HuH-7 (cell line): ENCODE data around the gene OSBPL10.

ENCODE experiments used
- DNase-seq: peaks from one replicate; pipeline ENCODE4 v3.0.0; 2011; ENCODE audit warnings: low spot score

Gene OSBPL10

DNA sequence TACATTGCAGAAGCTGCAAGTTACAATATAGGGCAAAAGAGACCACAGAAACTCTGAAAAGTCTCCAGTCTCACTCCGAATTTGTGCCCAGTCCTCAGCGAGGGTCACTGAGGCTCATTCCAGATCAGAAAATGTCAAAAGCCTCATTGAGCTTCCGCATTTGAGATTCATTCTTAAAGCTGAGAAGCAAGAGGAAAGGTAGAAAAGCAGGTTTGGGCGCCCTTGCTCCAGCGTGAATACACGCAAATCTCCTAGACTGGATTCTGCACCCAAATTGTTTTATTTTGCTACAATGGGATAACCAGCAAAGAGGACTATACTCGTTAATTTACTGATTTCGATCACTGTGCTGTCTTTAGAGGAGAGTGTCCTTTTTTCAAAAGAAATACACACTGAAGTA lies 236.1 kb downstream of the OSBPL10 start:
- no peak for DNase-seq

DNA sequence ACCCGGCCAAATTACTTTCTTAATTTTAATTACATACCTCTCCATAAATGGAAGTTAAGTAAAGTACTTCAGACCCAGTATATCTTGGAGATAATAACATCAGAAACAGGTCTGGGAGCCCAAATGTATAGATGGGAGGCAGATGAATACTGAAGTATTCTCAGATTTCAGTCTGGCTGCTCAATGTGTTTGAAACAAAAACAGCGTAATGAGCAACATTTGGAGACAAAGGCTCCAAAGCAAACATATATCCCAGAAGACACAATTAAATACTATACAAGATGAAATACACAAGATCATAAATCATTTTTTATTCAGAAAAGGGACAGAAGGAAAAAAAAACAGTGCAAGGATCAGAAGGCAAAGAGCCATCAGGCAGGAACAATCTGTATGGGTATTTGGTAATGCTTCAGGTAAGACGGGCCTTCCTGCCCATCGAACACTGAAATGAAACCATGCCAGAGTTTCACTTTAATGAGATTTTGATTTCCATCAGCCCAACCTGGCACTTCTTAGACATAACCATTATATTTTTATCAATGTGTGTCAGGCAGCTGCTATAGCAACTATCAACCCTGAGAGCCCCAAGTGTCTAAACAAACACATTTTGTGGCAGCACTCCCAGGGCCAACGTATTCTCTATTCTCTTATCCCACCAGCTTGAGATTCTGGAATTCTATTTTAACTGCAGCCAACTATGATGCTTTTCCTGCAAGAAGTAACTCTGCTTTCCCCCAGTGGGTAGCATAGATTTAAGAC lies 237.6 kb downstream of the OSBPL10 start:
- no peak for DNase-seq

DNA sequence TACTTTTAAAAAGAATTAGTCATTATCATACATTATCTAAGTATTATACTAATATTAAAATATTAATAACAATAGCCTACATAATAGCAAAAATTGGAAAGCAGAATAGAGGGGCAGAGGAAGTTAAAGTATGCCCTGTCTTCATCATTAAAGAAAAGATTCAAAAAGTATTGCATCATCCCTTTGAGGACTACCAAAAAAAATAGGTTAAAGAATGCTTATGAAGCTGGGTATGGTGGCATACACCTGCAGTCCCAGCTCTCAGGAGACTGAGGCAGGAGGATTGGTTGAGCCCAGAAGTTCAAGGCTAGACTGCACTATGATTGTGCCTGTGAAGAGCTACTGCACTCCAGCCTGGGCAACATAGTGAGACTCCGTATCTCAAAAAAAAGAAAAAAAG lies 240.7 kb downstream of the OSBPL10 start:
- no peak for DNase-seq

DNA sequence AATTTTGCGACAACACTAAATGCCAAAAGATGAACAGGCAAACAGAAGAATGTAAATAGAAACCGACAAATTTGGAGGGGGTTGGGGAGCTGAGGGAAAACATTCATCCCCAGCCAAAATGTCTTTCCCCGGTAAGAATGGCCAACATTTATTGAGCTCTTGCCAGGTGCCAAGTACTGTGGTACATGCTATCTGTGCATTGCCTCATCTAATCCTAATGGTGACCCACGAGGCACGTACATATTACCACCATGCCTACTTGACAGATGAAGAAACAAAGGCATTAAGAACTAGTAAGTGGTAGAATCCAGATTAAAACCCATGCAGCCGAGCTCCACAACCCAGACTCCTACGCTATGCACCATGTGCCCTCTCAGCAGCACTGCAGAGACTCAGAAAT lies 242.7 kb downstream of the OSBPL10 start:
- DNase-seq = no peak

DNA sequence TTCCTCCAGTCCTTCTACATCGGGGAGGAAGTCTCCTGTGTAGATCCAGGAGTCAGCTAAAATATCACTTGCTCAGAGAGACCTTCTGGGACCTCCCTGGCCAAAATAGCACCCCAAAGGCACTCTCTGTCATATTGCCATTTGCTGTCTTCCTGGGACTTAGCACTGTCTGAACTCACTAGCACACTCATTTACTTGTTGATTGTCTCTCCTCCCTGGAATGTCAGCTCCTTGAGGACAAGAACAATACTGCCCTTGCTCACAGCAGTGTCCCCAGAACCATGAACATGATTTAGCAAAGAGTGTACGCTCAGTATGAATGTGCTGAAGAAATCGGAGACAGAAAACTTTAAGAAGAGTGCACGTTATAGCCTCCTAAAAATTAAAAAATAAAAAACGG lies 245.4 kb downstream of the OSBPL10 start:
- no peak for DNase-seq

DNA sequence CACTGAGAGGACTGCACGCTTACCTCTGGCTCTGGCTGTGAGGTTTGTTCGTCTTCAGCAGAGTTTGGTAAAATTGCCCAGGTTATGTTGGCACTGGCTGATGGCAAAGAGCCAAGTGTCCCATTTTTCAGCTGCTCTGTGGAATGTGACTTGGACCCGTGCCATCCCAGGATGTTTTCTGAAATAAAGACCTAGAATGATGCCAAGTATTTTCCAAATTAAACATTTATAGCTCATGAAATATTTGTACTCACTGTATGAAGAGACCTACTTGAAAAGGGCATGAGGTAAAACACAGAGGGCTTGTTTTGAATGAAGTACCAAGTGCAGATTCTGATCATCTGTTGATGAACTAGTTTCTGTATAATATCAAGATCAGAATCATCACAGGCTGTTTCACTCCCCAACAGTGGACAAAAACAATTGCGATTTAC lies 247.8 kb downstream of the OSBPL10 start:
- DNase-seq = no peak

DNA sequence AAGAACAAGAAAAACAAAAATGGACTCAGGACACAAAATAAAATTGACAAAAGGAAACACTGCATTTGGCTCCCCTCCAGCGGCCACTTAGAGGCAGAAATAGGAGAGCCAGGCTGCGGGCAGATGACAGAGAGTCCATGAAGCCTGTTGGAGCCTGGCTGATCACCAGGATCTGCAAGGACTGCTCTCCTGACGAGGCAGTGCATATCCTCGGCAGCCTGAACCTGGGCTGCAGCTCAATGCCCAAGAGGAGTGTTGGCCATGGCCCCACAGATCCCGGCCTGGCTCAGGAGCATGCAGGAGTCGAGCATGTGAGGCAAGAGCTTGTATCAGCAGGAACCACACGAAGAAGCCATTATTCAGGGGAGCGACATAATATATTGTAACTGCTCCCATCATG lies 248.5 kb downstream of the OSBPL10 start:
- DNase-seq = no peak

DNA sequence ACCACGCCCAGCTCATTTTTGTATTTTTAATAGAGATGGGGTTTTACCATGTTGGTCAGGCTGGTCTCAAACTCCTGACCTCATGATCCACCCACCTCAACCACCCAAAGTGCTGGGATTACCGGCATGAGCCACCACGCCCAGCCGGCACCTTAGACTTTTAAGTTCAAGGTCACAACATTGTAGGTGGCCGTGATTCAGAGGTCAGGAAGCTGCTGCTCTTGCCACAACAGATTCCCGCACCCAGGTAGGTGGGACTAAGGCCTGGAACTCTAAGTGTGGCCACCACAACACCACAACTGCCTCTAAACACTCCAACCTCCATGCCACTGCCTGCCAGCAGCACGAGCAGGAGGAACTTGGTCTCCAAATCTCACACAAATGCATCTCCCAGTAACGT lies 251.5 kb downstream of the OSBPL10 start:
- DNase-seq = no peak

DNA sequence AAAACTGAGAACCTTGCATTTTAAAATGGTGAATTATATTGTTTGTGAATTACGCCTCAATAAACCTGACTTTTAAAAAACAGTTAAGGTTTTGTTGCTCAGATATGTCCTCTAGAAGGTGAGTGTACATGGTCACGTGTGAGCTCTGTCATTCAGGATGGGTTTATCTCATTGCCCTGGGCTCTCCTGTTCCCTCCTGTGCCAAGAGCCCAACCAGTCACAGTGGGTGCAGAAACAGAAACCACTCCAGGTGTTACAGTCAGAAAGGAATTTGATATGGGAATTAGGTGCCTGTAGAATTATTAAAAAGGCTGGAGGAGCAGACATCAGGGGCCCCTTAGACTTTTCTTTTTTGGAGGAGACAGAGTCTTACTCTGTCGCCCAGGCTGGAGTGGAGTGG lies 252.0 kb downstream of the OSBPL10 start:
- no peak for DNase-seq

DNA sequence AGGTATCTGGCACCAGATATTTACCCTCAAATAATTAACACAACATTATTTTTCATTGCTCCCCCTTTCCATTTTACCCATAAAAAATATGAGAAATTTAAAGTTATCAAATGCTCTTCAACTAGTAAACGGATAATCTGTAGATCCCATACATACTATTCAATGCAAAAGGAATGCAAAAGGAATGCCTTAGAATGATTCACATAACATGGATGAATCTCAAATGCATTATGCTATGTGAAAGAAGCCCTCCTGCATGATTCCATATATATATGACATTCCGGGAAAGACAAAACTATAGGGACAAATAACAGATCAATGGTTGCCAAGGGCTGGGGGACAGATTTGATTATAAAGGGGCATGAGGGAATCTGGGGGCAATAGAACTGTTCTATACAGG lies 252.7 kb downstream of the OSBPL10 start:
- no peak for DNase-seq

DNA sequence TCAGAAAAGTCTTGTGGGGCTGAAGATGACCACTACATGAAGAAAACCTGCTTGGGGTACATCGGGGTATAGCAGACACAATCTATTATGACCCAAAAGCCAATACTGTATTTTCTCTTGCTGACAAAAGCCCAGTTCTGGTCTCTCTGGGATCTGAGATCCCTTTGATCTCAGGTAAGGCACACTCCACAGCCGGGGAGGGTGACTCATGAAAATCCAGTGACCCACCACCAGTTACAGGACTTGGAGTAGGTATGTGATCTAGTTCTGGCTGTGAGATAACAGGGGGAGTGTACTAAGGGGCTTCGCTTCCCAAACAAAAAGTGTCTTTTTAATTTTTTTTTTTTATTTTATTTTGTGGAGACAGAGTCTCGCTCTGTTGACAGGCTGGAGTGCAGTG lies 255.1 kb downstream of the OSBPL10 start:
- DNase-seq = no peak

DNA sequence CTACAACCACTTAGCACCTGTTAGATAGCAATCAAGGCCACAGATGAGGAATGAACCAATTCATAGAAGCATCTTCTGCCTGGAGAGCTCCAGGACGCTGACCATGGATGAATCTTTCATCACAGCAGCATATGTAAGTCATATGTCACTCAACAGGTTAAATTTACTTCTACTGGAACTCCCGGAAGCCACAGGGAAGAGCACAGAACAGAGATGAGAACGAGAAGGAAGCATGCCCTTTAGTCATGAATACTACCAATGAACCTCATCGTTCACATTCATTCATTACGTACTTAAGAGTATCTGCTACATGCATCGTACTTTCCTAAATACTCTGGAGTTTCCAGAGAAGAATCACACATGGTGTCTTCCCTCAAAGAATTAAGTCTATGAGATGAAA lies 255.5 kb downstream of the OSBPL10 start:
- no peak for DNase-seq

DNA sequence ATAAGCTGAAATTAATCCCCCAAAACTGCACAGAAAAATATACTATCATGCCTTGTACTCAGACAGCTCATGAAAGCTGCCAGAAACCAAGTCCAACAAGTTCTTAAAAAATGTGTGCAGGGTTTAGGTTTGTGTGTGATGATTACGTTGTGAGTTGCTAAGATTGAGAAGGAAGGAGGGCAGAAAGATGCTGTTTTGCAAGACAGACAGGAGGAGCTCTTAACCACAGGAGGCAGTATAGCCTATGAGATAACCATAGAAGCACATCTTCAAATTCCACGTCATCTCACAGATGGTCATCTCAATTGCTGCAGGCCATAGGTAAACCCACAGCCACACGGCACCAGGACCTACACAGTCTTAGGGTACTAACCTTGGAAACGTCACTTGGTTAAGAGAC lies 256.4 kb downstream of the OSBPL10 start:
- DNase-seq = no peak

DNA sequence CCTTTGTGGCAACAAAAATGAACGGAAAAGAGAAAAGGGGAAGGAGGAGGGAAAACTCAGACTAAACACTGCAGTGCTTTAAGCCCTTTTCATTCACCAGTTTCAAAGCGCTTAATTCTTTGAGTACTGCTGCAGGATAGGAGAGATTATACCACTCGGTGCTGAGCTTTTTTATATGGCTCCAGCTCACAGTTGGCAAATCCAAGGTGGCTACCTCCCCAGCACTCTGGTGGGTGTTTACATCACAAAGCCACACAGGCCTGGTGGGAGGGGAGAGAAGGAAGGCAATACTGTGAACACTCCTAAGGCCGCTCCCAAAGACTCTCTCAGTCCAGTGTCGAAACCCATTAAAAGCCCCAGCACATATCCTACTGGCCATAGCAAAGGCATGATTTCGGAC lies 256.9 kb downstream of the OSBPL10 start:
- no peak for DNase-seq

DNA sequence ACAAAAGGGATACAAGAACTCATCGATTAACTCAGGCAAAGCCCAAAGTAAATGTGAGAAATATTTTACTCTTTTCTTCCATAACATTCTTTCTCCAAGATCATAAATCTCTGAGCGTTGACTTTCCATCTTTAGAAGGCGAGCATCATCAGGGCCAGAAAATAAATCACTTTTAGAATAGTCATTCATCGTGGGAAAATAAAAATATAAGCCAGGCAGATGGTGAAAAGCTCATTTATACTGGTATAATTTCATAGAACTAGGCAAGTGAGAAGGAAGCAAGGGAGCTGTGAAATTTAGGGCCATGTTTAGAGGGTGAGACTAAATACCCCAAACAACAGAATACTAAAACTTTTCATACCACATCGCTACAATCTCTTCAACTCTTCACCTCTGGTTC lies 257.4 kb downstream of the OSBPL10 start:
- no peak for DNase-seq

DNA sequence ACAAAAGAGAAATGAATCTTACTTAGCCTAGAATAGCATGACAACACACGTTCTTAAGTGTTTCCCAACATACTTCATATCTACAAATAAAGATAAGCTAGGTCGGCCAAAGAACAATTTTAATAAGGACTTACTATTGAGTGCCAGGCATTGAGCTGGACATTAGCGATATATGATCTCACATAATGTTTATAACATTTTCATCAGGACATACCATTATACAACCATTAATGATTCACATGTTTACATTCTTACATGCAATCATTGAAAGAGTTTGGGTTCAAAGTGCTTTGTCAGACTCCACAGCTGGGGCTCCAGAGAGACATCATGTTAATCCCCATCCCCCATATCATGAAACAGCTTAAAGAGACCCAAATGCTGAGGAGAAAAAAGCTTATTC lies 259.4 kb downstream of the OSBPL10 start:
- DNase-seq = no peak

DNA sequence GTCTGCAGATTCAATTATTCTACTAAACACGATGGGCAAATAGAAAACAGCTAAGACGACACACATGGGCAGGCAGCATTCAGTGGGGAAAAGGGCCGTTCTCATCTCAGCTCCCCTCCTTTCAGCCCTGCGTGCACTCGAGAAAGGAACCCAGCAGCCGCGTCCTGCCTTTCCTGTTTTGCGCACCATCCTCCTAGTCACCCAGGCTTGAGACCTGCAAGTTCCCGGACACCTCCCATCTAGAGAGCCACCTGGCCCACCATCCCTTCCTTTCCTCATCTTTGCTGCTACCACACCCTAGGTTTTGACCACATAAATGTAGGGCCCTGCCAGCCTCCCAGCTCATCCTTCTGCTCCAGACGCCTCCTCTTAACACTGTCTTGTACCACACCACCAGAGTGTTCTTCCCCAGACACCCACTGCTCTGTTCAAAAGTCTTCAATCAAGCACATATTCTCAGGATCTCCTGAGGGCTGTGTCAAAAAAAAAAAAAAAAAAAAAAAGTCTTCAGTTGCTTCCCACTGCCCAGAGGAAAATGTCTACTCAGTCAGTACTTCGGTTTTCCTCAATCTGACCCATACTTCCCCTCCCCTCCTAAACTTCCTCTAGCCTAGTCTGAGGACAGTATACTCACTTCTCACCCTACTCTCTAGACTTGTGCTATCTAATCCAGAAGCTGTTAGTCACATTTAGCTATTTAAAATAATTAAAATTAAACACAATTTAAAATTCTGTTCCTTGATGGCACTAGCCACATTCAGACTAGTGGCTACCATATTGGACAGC lies 266.4 kb downstream of the OSBPL10 start:
- DNase-seq = no peak

DNA sequence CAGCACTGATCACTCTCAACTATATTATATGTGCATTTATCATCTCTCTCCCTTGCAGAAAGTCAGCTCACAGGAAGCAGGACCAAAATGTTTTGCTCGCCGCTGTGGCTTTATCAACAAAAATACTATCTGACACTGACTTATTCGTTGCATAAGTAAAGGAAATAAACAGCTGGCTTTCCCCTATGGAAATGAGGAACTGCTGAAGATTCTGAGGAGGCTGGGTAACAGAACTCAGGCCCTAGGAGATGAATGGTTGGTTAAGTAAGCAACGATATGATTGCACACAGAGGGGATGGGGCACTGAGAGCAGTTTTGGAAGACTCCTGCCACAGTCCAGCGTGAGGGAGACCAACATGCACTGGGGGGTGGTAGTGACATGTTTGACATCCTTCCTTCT lies 267.2 kb downstream of the OSBPL10 start:
- no peak for DNase-seq

DNA sequence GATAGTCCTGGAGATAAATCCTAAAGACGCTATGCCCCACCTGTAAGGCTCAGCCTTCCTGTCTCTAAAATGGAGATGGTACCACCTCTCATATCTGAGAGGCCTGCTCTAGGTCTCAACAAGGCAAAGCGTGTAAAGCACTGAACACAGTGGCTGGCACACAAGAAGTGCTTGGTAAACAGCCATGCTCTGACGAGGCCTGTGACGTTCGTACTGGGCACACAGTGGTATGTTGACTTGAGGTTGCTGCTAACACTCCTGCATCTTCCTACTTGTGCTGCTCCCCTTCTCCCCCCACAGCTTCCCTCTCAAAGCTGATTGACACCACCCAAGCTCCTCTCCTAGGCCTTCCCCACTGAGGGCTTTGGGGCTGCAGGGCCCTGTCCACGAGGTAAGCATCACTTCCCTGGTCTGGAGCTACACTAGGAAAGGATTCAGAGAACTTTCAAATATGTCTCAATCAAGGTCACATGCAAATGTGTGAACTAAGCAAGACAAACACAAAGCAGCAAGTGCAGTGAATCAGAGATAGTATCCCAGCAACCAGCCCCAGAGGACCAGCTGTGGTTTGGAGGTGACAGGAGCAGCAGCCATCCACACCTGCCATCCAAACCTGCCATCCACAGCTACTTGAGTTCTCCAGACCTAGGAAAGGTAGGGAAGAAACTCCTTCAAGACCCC lies 270.8 kb downstream of the OSBPL10 start:
- peak; percentile 28 for DNase-seq

DNA sequence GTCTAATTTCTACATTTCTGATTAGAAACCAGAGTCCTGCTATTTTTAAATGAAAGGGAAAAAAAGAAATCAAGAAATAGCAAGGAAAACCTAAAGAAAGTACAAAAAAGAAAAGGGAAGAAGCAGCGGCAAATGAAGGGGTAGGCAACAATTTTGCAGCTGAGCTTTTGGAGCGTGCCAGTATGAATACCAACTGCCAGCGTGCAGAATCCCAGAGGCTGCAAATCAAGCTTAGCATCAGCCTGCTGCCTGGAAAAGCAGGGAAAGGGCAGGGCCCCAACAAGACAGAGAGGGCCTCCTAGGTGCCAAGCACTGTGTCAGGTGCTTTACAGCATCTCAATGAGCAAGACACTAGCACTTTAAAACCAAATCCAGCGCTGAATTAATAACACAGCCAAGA lies 271.5 kb downstream of the OSBPL10 start:
- no peak for DNase-seq

DNA sequence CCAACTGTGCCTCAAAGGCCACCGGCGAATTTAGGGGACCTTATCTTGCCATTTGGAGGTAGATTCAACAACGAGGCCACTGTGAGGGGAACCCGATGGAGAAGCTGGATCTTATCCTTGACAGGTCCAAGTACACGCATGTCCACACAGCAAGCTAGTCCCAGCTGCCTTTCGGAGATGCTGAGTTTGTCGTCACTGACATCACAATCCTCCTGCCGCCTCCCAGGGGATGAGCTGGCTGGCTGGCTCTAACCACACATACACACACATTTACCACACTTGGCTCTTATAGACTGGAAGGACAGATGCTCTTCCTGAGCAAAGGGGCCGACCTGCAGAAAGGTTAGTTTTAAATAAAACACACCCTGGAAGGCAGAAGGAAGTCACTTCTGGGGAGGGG lies 272.1 kb downstream of the OSBPL10 start:
- no peak for DNase-seq

DNA sequence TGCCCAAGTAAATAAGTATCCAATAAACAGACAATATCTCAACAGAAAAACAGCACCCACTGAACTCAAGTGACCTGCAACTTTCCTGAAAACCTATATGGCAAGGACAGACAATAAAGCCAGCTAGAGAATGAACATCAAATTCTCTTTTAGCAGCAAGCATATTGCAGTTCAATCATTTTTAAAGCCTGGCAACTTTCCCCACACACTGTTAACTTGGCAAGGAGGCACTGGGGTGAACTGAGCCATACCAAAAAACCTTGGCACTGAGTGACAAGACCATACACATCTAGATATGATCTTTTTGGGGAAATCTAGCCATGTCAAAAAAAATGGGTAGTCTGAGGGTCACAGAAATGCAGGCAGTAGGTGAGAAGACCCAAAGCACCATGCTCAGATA lies 273.8 kb downstream of the OSBPL10 start:
- no peak for DNase-seq

DNA sequence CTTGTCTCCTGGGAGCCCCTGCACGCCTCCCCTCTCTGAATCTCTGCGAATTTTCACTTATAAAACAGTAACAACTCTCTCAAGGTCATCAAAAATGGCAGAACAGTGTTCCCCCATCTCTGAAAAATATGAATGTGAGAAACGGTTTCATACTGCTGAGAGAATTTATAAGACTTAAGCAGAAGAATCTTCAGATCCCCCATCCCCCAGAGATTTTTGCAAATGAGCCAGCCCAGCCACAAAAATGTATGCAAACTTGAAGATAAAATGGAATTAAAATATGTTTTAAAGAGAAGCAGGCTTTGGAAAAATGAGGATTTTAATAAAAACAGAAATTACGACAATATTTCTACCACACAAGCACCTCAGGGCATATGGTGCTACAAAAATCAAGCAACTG lies 275.3 kb downstream of the OSBPL10 start:
- DNase-seq = no peak
